Endodermal cell (in vitro differentiated cells): ENCODE measurements around the gene SMG6. TPM values are rescaled to one million over a fixed set of nuclear protein-coding genes. Genes with fewer than 3 reads are reported as not detected.

Experiments
- DNase-seq: peaks from one replicate; pipeline ENCODE4 v3.0.0-alpha.2; 2017
- H3K27ac ChIP-seq: 2 replicates; pipeline ENCODE4 v1.5.1; 2013; ENCODE audit warnings: mild to moderate bottlenecking, low read depth, low read length, moderate library complexity
- H3K27me3 ChIP-seq: 2 replicates; pipeline ENCODE4 v1.6.1; 2013; ENCODE audit warnings: mild to moderate bottlenecking, low read length, moderate library complexity; ENCODE audit not compliant: insufficient read depth, control insufficient read depth, poor library complexity, severe bottlenecking
- H3K36me3 ChIP-seq: 2 replicates; pipeline ENCODE4 v1.7.0; 2013; ENCODE audit warnings: mild to moderate bottlenecking, low read length, moderate library complexity; ENCODE audit not compliant: control insufficient read depth, insufficient read depth
- H3K4me1 ChIP-seq: one replicate; pipeline ENCODE4 v1.7.0; 2013; ENCODE audit warnings: low read length; ENCODE audit not compliant: control insufficient read depth, insufficient read depth
- H3K4me3 ChIP-seq: 2 replicates; pipeline ENCODE4 v1.5.1; 2013; ENCODE audit warnings: mild to moderate bottlenecking, low read length, moderate library complexity
- H3K9ac ChIP-seq: 2 replicates; pipeline ENCODE4 v1.6.1; 2013; ENCODE audit warnings: mild to moderate bottlenecking, low read length, moderate library complexity; ENCODE audit not compliant: poor library complexity, severe bottlenecking; ENCODE audit errors: extremely low read depth
- H3K9me3 ChIP-seq: 2 replicates; pipeline ENCODE4 v1.6.1; 2013; ENCODE audit warnings: mild to moderate bottlenecking, low read length, moderate library complexity; ENCODE audit not compliant: control insufficient read depth
- H3K27ac Mint-ChIP-seq: 2 replicates; pipeline ENCODE4 v1.8.0; 2020; ENCODE audit warnings: mixed read lengths
- H3K27me3 Mint-ChIP-seq: 2 replicates; pipeline ENCODE4 v1.8.0; 2021; ENCODE audit warnings: mild to moderate bottlenecking, mixed read lengths; ENCODE audit not compliant: insufficient read depth
- H3K36me3 Mint-ChIP-seq: 2 replicates; pipeline ENCODE4 v1.8.0; 2020; ENCODE audit warnings: low read depth, mixed read lengths
- H3K4me1 Mint-ChIP-seq: 2 replicates; pipeline ENCODE4 v1.8.0; 2020; ENCODE audit warnings: mixed read lengths
- H3K4me3 Mint-ChIP-seq: 2 replicates; pipeline ENCODE4 v1.8.0; 2020; ENCODE audit warnings: mild to moderate bottlenecking, moderate library complexity, mixed read lengths
- H3K9me3 Mint-ChIP-seq: 2 replicates; pipeline ENCODE4 v1.8.0; 2020; ENCODE audit warnings: mild to moderate bottlenecking, mixed read lengths
- WGBS, 2 experiments: methylation state at CpG; one replicate each; pipeline versions ENCODE4 v1.1.5 to v1.1.7; 2013; ENCODE audit warnings: missing lambda C conversion rate in 2 of 2, mixed read lengths in 1 of 2; ENCODE audit not compliant: insufficient coverage in 1 of 2, insufficient read length in 1 of 2; 5-methylcytosine and 5-hydroxymethylcytosine counted together
- total RNA-seq, 2 donors: library from RNA; stranded (reverse); fragmentation: NEBNext Ultra II Directional in 1 of 2; extraction: Animal tissue kit (Norgen Biotek cat#: 25700) in 1 of 2; gene quantifications; 2 replicates in 1 of 2; 3 replicates in 1 of 2; pipeline ENCODE4 v1.2.1, GENCODE V29; 2021
- TF ChIP-seq, protein P1 (sequence below): fragments of 200-600 bp; sonication (generic); conservative IDR thresholded peaks from 2 replicates; pipeline ENCODE4 v1.5.0; 2021; ENCODE audit warnings: antibody characterized with exemption, mild to moderate bottlenecking

Gene SMG6
- total RNA-seq, 2 donors from 2014 or later, result 44.3 to 56.7 TPM

- Mint-ChIP-seq H3K4me1 (peaks cover 3% of the 10 kb centered on the region), H3K27me3 (peaks cover 76% of the 10 kb centered on the region), H3K9me3 (peaks cover 5% of the 10 kb centered on the region), H3K4me3 (peak overlapping the region; percentile 34), H3K36me3 (peaks cover 5% of the 10 kb centered on the region), H3K27ac (no peak overlapping the region)
- Histone ChIP-seq H3K4me1 (no peaks in the 10 kb centered on the region), H3K27me3 (peaks cover 95% of the 10 kb centered on the region), H3K27ac (no peak overlapping the region), H3K4me3 (no peak overlapping the region), H3K9ac (no peak overlapping the region), H3K9me3 (no peaks in the 10 kb centered on the region), H3K36me3 (peaks cover 4% of the 10 kb centered on the region)
- no peak for DNase-seq
- 6 to 9% methylated on average over 35 to 110 of the region's 113 CpGs for WGBS, 2 experiments
- TF ChIP-seq, protein P1, sequence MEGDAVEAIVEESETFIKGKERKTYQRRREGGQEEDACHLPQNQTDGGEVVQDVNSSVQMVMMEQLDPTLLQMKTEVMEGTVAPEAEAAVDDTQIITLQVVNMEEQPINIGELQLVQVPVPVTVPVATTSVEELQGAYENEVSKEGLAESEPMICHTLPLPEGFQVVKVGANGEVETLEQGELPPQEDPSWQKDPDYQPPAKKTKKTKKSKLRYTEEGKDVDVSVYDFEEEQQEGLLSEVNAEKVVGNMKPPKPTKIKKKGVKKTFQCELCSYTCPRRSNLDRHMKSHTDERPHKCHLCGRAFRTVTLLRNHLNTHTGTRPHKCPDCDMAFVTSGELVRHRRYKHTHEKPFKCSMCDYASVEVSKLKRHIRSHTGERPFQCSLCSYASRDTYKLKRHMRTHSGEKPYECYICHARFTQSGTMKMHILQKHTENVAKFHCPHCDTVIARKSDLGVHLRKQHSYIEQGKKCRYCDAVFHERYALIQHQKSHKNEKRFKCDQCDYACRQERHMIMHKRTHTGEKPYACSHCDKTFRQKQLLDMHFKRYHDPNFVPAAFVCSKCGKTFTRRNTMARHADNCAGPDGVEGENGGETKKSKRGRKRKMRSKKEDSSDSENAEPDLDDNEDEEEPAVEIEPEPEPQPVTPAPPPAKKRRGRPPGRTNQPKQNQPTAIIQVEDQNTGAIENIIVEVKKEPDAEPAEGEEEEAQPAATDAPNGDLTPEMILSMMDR, result no peak
Measured at GRCh38 chr17:2055292-2056205, 248.0 kb downstream of the SMG6 start.

DNA sequence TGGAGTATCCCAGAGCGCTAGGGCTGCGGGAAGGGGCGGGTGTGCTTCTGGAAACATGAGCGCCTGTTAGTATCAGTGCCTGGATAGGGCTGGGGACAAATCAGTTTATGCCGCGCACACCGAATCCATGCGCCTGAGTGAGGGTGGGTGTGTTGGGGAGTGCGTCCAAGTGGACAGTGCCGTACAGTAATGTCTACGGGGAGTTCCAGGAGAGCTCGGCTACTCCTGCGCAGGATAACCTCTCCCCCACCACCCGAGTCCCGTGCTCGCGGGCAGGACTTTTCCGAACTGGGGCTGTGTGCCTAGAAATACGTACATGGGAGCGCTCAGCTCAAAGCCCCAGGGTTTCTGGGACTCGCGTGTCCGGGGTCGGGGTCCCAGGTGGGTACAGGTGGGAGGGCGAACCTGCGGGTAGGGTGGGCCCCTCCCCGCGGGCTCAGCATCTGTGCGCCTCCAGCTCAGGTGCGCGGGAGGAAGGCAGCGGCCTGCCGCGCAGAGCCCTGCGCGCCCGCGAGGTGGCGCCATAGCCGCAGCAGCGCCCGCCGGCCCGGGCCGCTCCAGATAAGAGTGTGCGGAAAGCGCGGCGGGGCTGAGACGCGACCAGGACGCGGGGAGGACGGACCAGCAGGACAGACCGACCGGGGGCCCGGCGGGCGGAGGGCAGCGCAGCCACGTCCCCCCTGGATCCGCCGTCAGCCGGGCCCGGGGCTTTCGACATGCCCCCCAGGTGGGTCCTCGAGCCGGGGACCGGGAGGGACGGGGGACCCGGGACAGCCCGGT is 248.9 kb downstream of the SMG6 start, which contains the start of gene HIC1:
Gene HIC1 (plus strand): TSS at position 592 of the 780 bp plus-strand sequence. CDS start 1,588 bp downstream, outside the sequence.
- Histone ChIP-seq H3K36me3 (no peaks in the 10 kb centered on the region), H3K4me1 (no peaks in the 10 kb centered on the region), H3K9me3 (no peaks in the 10 kb centered on the region), H3K27me3 (peaks cover 89% of the 10 kb centered on the region), H3K27ac (no peak within 1 kb of the TSS), H3K9ac (no peak within 1 kb of the TSS), H3K4me3 (peak within 1 kb of the TSS; percentile 29)
- H3K4me3 Mint-ChIP-seq, result peak within 1 kb of the TSS; percentile 34
- H3K4me1 Mint-ChIP-seq, result peaks cover 3% of the 10 kb centered on the region
- H3K36me3 Mint-ChIP-seq, result no peaks in the 10 kb centered on the region
- WGBS, 2 experiments, result 4 to 6% methylated on average over 23 to 71 of the region's 72 CpGs
- TF ChIP-seq, protein P1, result peak; percentile 96
- peaks cover 5% of the 10 kb centered on the region for H3K9me3 Mint-ChIP-seq
- DNase-seq, result peak; percentile 95
- no peak within 1 kb of the TSS for H3K27ac Mint-ChIP-seq
- peaks cover 68% of the 10 kb centered on the region for H3K27me3 Mint-ChIP-seq

DNA sequence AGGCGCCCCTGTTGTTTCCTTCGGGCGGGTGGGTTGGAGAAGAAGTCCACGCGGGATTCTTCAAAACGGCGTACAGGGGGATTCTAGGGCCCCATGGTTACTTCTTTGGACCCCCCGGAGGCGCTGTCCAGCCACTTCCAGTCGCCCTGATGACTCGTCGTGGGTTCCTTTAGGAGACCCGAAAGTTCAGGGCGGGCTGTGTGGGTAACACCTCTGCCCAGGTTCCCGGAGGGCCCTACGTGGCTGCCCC is 249.4 kb downstream of the SMG6 start:
- Histone ChIP-seq H3K4me1 (no peaks in the 10 kb centered on the region), H3K27ac (no peak overlapping the region), H3K36me3 (no peaks in the 10 kb centered on the region), H3K27me3 (peaks cover 84% of the 10 kb centered on the region), H3K9me3 (no peaks in the 10 kb centered on the region), H3K9ac (no peak overlapping the region), H3K4me3 (peak overlapping the region; percentile 29)
- Mint-ChIP-seq H3K27me3 (peaks cover 66% of the 10 kb centered on the region), H3K4me1 (peaks cover 3% of the 10 kb centered on the region), H3K36me3 (no peaks in the 10 kb centered on the region), H3K9me3 (peaks cover 5% of the 10 kb centered on the region), H3K4me3 (peak overlapping the region; percentile 34), H3K27ac (no peak overlapping the region)
- WGBS, 2 experiments, result 23 to 27% methylated on average over 13 to 16 of the region's 16 CpGs
- no peak for DNase-seq
- TF ChIP-seq, protein P1, result no peak
